WTC11 (cell line): ENCODE data around the gene EHMT1. TPM values are rescaled to one million over a fixed set of nuclear protein-coding genes. Genes with fewer than 3 reads are reported as not detected.

Experiments
- ATAC-seq: fragments of 200-7000 bp; cut with Tn5 transposase; 2 replicates; pipeline ENCODE4 v1.10.0; 2021; ENCODE audit warnings: mild to moderate bottlenecking, moderate library complexity
- CTCF ChIA-PET: fragments of 300-600 bp; sonication (Branson Sonifier 250); formaldehyde crosslinking; loops from one replicate; lab custom pipeline; 2021; ENCODE audit warnings: antibody characterized with exemption; lab: Charles Lee
- POLR2A ChIA-PET: fragments of 350-600 bp; sonication (Branson Sonifier 250); formaldehyde crosslinking; loops from one replicate; lab custom pipeline; 2021; ENCODE audit warnings: antibody characterized with exemption; lab: Charles Lee
- DNase-seq: peaks from one replicate; pipeline ENCODE4 v3.0.0; 2021; ENCODE audit warnings: low spot score
- H3K27ac Mint-ChIP-seq: 2 replicates; pipeline ENCODE4 v1.8.0; 2021; ENCODE audit warnings: mixed read lengths
- H3K27me3 Mint-ChIP-seq: 2 replicates; pipeline ENCODE4 v1.8.0; 2021; ENCODE audit warnings: low read depth, mild to moderate bottlenecking, moderate library complexity, mixed read lengths
- H3K36me3 Mint-ChIP-seq: 2 replicates; pipeline ENCODE4 v1.8.0; 2021; ENCODE audit warnings: mixed read lengths
- H3K4me1 Mint-ChIP-seq: 2 replicates; pipeline ENCODE4 v1.8.0; 2022; ENCODE audit warnings: mixed read lengths
- H3K4me3 Mint-ChIP-seq: 2 replicates; pipeline ENCODE4 v1.8.0; 2021; ENCODE audit warnings: mild to moderate bottlenecking, moderate library complexity, mixed read lengths
- H3K9me3 Mint-ChIP-seq: 2 replicates; pipeline ENCODE4 v1.8.0; 2021; ENCODE audit warnings: mixed read lengths
- ARID4B ChIP-seq: sonication (generic); formaldehyde crosslinking; IDR thresholded peaks from 2 replicates; pipeline ENCODE4 v1.8.0; 2023; ENCODE audit warnings: missing genetic modification reagents, mild to moderate bottlenecking, borderline replicate concordance
- CBFB ChIP-seq: sonication (generic); formaldehyde crosslinking; IDR thresholded peaks from 2 replicates; pipeline ENCODE4 v1.8.1; 2022; ENCODE audit warnings: mild to moderate bottlenecking, low read depth, missing genetic modification reagents
- ESRRA ChIP-seq: sonication (generic); formaldehyde crosslinking; IDR thresholded peaks from 2 replicates; pipeline ENCODE4 v1.8.1; 2022; ENCODE audit warnings: mild to moderate bottlenecking, missing genetic modification reagents, borderline replicate concordance
- ETV6 ChIP-seq: sonication (generic); formaldehyde crosslinking; IDR thresholded peaks from 2 replicates; pipeline ENCODE4 v1.8.1; 2022; ENCODE audit warnings: mild to moderate bottlenecking, missing genetic modification reagents
- JAZF1 ChIP-seq: fragments of 250-450 bp; sonication (Bioruptor Pico); IDR thresholded peaks from 2 replicates; pipeline ENCODE4 v1.9.0; 2021; ENCODE audit warnings: moderate library complexity, mild to moderate bottlenecking, inconsistent platforms
- JUN ChIP-seq: sonication (generic); formaldehyde crosslinking; IDR thresholded peaks from 2 replicates; pipeline ENCODE4 v1.8.0; 2023; ENCODE audit warnings: mild to moderate bottlenecking, missing genetic modification reagents
- KAT7 ChIP-seq: sonication (generic); formaldehyde crosslinking; IDR thresholded peaks from 2 replicates; pipeline ENCODE4 v1.8.1; 2023; ENCODE audit warnings: missing genetic modification reagents, mild to moderate bottlenecking, borderline replicate concordance
- MYBL2 ChIP-seq: sonication (generic); formaldehyde crosslinking; IDR thresholded peaks from 2 replicates; pipeline ENCODE4 v1.8.1; 2023; ENCODE audit warnings: mild to moderate bottlenecking, moderate library complexity, missing genetic modification reagents
- NFATC4 ChIP-seq: fragments of 250-450 bp; sonication (Bioruptor Pico); IDR thresholded peaks from 2 replicates; pipeline ENCODE4 v1.9.0; 2021; ENCODE audit warnings: mild to moderate bottlenecking
- NFE2L1 ChIP-seq: sonication (generic); formaldehyde crosslinking; IDR thresholded peaks from 2 replicates; pipeline ENCODE4 v1.8.1; 2023; ENCODE audit warnings: missing genetic modification reagents
- NFYB ChIP-seq: sonication (generic); formaldehyde crosslinking; conservative IDR thresholded peaks from 2 replicates; pipeline ENCODE4 v1.8.0; 2022; ENCODE audit warnings: low read depth, missing genetic modification reagents
- NR3C1 ChIP-seq: sonication (generic); formaldehyde crosslinking; conservative IDR thresholded peaks from 2 replicates; pipeline ENCODE4 v1.8.1; 2023; ENCODE audit warnings: low read depth, mild to moderate bottlenecking, missing genetic modification reagents
- TP53 ChIP-seq: sonication (generic); formaldehyde crosslinking; IDR thresholded peaks from 2 replicates; pipeline ENCODE4 v1.8.1; 2023; ENCODE audit warnings: mild to moderate bottlenecking, missing genetic modification reagents
- USF1 ChIP-seq: sonication (generic); formaldehyde crosslinking; IDR thresholded peaks from 2 replicates; pipeline ENCODE4 v1.8.0; 2022; ENCODE audit warnings: mild to moderate bottlenecking, missing genetic modification reagents
- ZMAT4 ChIP-seq: fragments of 250-450 bp; sonication (Bioruptor Pico); IDR thresholded peaks from 2 replicates; pipeline ENCODE4 v1.9.0; 2021; ENCODE audit warnings: mild to moderate bottlenecking
- ZNF219 ChIP-seq: sonication (generic); formaldehyde crosslinking; IDR thresholded peaks from 2 replicates; pipeline ENCODE4 v1.8.0; 2023; ENCODE audit warnings: missing genetic modification reagents, mild to moderate bottlenecking, borderline replicate concordance
- ZNF232 ChIP-seq: sonication (generic); formaldehyde crosslinking; IDR thresholded peaks from 2 replicates; pipeline ENCODE4 v1.8.0; 2022; ENCODE audit warnings: mild to moderate bottlenecking, missing genetic modification reagents
- ZNF263 ChIP-seq: sonication (generic); formaldehyde crosslinking; IDR thresholded peaks from 2 replicates; pipeline ENCODE4 v1.8.1; 2022; ENCODE audit warnings: low read depth, mild to moderate bottlenecking, moderate library complexity, missing genetic modification reagents
- ZNF317 ChIP-seq: sonication (generic); formaldehyde crosslinking; IDR thresholded peaks from 2 replicates; pipeline ENCODE4 v1.8.1; 2023; ENCODE audit warnings: low read depth, mild to moderate bottlenecking, moderate library complexity, missing genetic modification reagents, borderline replicate concordance
- ZNF671 ChIP-seq: fragments of 250-450 bp; sonication (Bioruptor Pico); IDR thresholded peaks from 2 replicates; pipeline ENCODE4 v1.8.0; 2021; ENCODE audit warnings: mild to moderate bottlenecking
- total RNA-seq: library from RNA; stranded (reverse); gene quantifications from 3 replicates; pipeline ENCODE4 v1.2.3, GENCODE V29; 2021
- TF ChIP-seq, protein P1 (sequence below): sonication (generic); formaldehyde crosslinking; IDR thresholded peaks from 2 replicates; pipeline ENCODE4 v1.8.1; 2022; ENCODE audit warnings: mild to moderate bottlenecking, missing genetic modification reagents, moderate library complexity, borderline replicate concordance
- TF ChIP-seq, protein P2 (sequence below): sonication (generic); formaldehyde crosslinking; IDR thresholded peaks from 2 replicates; pipeline ENCODE4 v1.8.1; 2022; ENCODE audit warnings: mild to moderate bottlenecking, moderate library complexity, missing genetic modification reagents

Gene EHMT1
- total RNA-seq, 1 experiment from 2014 or later: 170 TPM

DNA sequence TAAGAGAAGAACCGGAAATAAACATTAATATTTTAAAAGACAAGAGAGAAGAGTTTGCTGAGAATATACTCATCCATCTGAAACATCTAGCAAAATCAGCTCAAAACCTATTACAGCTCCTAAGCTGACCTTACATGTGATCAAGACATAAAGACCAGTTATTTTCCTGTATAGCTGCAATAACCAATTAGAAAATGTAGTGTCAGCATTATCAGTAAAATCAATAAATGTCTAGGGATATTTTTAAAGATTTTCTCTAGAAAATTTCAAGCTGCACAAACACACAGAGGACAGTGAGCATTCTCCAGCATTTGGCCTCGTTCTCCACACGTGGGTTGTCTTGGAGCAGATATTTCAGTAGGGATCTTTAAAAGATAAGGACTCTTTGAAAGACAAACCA lies 131.2 kb downstream of the EHMT1 start:
- H3K4me1 Mint-ChIP-seq: peaks cover 4% of the 10 kb centered on the region
- H3K27ac Mint-ChIP-seq: no peak overlapping the region
- ChIA-PET CTCF (interaction anchor here (1.3 kb wide), 1 partner anchor 77 kb away, joined by 5 read pairs; no protein-coding TSS in a partner anchor), POLR2A (no interaction called here)
- no peak for ATAC-seq
- H3K4me3 Mint-ChIP-seq: no peak overlapping the region
- H3K36me3 Mint-ChIP-seq: peaks cover 44% of the 10 kb centered on the region
- no peaks in the 10 kb centered on the region for H3K27me3 Mint-ChIP-seq
- H3K9me3 Mint-ChIP-seq: no peaks in the 10 kb centered on the region
- no peak for DNase-seq
- TF ChIP-seq NFATC4 (no peak), JAZF1 (CRISPR knock-in tag) (no peak), ZNF671 (CRISPR knock-in tag) (no peak), ZNF317 (CRISPR knock-in tag) (no peak), ZNF263 (CRISPR knock-in tag) (no peak), ARID4B (CRISPR knock-in tag) (no peak), ZMAT4 (CRISPR knock-in tag) (no peak), KAT7 (CRISPR knock-in tag) (no peak), CBFB (CRISPR knock-in tag) (no peak), USF1 (CRISPR knock-in tag) (no peak), ESRRA (CRISPR knock-in tag) (no peak), NR3C1 (CRISPR knock-in tag) (no peak), NFYB (no peak), NFE2L1 (CRISPR knock-in tag) (no peak), JUN (no peak), ETV6 (CRISPR knock-in tag) (no peak), ZNF219 (CRISPR knock-in tag) (no peak), MYBL2 (CRISPR knock-in tag) (no peak), ZNF232 (CRISPR knock-in tag) (no peak)
- TF ChIP-seq, protein P1, sequence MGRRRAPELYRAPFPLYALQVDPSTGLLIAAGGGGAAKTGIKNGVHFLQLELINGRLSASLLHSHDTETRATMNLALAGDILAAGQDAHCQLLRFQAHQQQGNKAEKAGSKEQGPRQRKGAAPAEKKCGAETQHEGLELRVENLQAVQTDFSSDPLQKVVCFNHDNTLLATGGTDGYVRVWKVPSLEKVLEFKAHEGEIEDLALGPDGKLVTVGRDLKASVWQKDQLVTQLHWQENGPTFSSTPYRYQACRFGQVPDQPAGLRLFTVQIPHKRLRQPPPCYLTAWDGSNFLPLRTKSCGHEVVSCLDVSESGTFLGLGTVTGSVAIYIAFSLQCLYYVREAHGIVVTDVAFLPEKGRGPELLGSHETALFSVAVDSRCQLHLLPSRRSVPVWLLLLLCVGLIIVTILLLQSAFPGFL: no peak

- no peak for DNase-seq
- POLR2A ChIA-PET: no interaction called here
- Mint-ChIP-seq H3K36me3 (peaks cover 47% of the 10 kb centered on the region), H3K4me3 (no peak overlapping the region), H3K27ac (0 out of 2 replicates have a peak overlapping the region, but pooled peaks have one; percentile 21), H3K27me3 (no peaks in the 10 kb centered on the region), H3K4me1 (peaks cover 1% of the 10 kb centered on the region), H3K9me3 (peaks cover 5% of the 10 kb centered on the region)
- ATAC-seq: no peak
- CTCF ChIA-PET: no interaction called here
- TF ChIP-seq TP53 (CRISPR knock-in tag): no peak
- TF ChIP-seq, protein P2, sequence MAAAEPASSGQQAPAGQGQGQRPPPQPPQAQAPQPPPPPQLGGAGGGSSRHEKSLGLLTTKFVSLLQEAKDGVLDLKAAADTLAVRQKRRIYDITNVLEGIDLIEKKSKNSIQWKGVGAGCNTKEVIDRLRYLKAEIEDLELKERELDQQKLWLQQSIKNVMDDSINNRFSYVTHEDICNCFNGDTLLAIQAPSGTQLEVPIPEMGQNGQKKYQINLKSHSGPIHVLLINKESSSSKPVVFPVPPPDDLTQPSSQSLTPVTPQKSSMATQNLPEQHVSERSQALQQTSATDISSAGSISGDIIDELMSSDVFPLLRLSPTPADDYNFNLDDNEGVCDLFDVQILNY (CRISPR knock-in tag): no peak
Measured at GRCh38 chr9:137750566-137750965, 131.8 kb downstream of the EHMT1 start.
